WTC11 (cell line): ENCODE data around the gene GJA3. TPM values are rescaled to one million over a fixed set of nuclear protein-coding genes. Genes with fewer than 3 reads are reported as not detected.

Experiments
- ATAC-seq: fragments of 200-7000 bp; cut with Tn5 transposase; 2 replicates; pipeline ENCODE4 v1.10.0; 2021; ENCODE audit warnings: mild to moderate bottlenecking, moderate library complexity
- CTCF ChIA-PET: fragments of 300-600 bp; sonication (Branson Sonifier 250); formaldehyde crosslinking; loops from one replicate; lab custom pipeline; 2021; ENCODE audit warnings: antibody characterized with exemption; lab: Charles Lee
- POLR2A ChIA-PET: fragments of 350-600 bp; sonication (Branson Sonifier 250); formaldehyde crosslinking; loops from one replicate; lab custom pipeline; 2021; ENCODE audit warnings: antibody characterized with exemption; lab: Charles Lee
- DNase-seq: peaks from one replicate; pipeline ENCODE4 v3.0.0; 2021; ENCODE audit warnings: low spot score
- H3K27ac Mint-ChIP-seq: 2 replicates; pipeline ENCODE4 v1.8.0; 2021; ENCODE audit warnings: mixed read lengths
- H3K27me3 Mint-ChIP-seq: 2 replicates; pipeline ENCODE4 v1.8.0; 2021; ENCODE audit warnings: low read depth, mild to moderate bottlenecking, moderate library complexity, mixed read lengths
- H3K36me3 Mint-ChIP-seq: 2 replicates; pipeline ENCODE4 v1.8.0; 2021; ENCODE audit warnings: mixed read lengths
- H3K4me1 Mint-ChIP-seq: 2 replicates; pipeline ENCODE4 v1.8.0; 2022; ENCODE audit warnings: mixed read lengths
- H3K4me3 Mint-ChIP-seq: 2 replicates; pipeline ENCODE4 v1.8.0; 2021; ENCODE audit warnings: mild to moderate bottlenecking, moderate library complexity, mixed read lengths
- H3K9me3 Mint-ChIP-seq: 2 replicates; pipeline ENCODE4 v1.8.0; 2021; ENCODE audit warnings: mixed read lengths
- GABPB1 ChIP-seq: sonication (generic); formaldehyde crosslinking; IDR thresholded peaks from 2 replicates; pipeline ENCODE4 v1.8.1; 2023; ENCODE audit warnings: mild to moderate bottlenecking, missing genetic modification reagents
- HMGA2 ChIP-seq: fragments of 250-450 bp; sonication (Bioruptor Pico); IDR thresholded peaks from 2 replicates; pipeline ENCODE4 v1.4.0; 2021; ENCODE audit warnings: mild to moderate bottlenecking, moderate library complexity
- MXD4 ChIP-seq: fragments of 250-450 bp; sonication (Bioruptor Pico); IDR thresholded peaks from 2 replicates; pipeline ENCODE4 v1.8.0; 2021; ENCODE audit warnings: mild to moderate bottlenecking, moderate library complexity, borderline replicate concordance
- NR1H2 ChIP-seq: sonication (generic); formaldehyde crosslinking; IDR thresholded peaks from 2 replicates; pipeline ENCODE4 v1.9.0; 2021; ENCODE audit warnings: mild to moderate bottlenecking, moderate library complexity, missing genetic modification reagents
- NR2C2 ChIP-seq: sonication (generic); formaldehyde crosslinking; IDR thresholded peaks from 2 replicates; pipeline ENCODE4 v1.8.0; 2022; ENCODE audit warnings: mild to moderate bottlenecking, missing genetic modification reagents
- RELA ChIP-seq: sonication (generic); formaldehyde crosslinking; IDR thresholded peaks from 2 replicates; pipeline ENCODE4 v1.8.1; 2022; ENCODE audit warnings: missing genetic modification reagents, mild to moderate bottlenecking, borderline replicate concordance
- RORB ChIP-seq: fragments of 250-450 bp; sonication (Bioruptor Pico); IDR thresholded peaks from 2 replicates; pipeline ENCODE4 v1.9.0; 2021; ENCODE audit warnings: mild to moderate bottlenecking
- SP1 ChIP-seq: sonication (generic); formaldehyde crosslinking; conservative IDR thresholded peaks from 2 replicates; pipeline ENCODE4 v1.8.1; 2022; ENCODE audit warnings: missing genetic modification reagents
- TEAD4 ChIP-seq: sonication (generic); formaldehyde crosslinking; IDR thresholded peaks from 2 replicates; pipeline ENCODE4 v1.8.0; 2022; ENCODE audit warnings: mild to moderate bottlenecking, missing genetic modification reagents
- TP53 ChIP-seq: sonication (generic); formaldehyde crosslinking; IDR thresholded peaks from 2 replicates; pipeline ENCODE4 v1.8.1; 2023; ENCODE audit warnings: mild to moderate bottlenecking, missing genetic modification reagents
- ZNF121 ChIP-seq: sonication (generic); formaldehyde crosslinking; IDR thresholded peaks from 2 replicates; pipeline ENCODE4 v1.8.0; 2023; ENCODE audit warnings: missing genetic modification reagents
- ZNF219 ChIP-seq: sonication (generic); formaldehyde crosslinking; IDR thresholded peaks from 2 replicates; pipeline ENCODE4 v1.8.0; 2023; ENCODE audit warnings: missing genetic modification reagents, mild to moderate bottlenecking, borderline replicate concordance
- ZNF317 ChIP-seq: sonication (generic); formaldehyde crosslinking; IDR thresholded peaks from 2 replicates; pipeline ENCODE4 v1.8.1; 2023; ENCODE audit warnings: low read depth, mild to moderate bottlenecking, moderate library complexity, missing genetic modification reagents, borderline replicate concordance
- total RNA-seq: library from RNA; stranded (reverse); gene quantifications from 3 replicates; pipeline ENCODE4 v1.2.3, GENCODE V29; 2021
- TF ChIP-seq, protein P1 (sequence below): fragments of 250-450 bp; sonication (Bioruptor Pico); IDR thresholded peaks from 2 replicates; pipeline ENCODE4 v1.9.0; 2021; ENCODE audit warnings: mild to moderate bottlenecking
- TF ChIP-seq, protein P2 (sequence below): sonication (generic); formaldehyde crosslinking; conservative IDR thresholded peaks from 2 replicates; pipeline ENCODE4 v1.8.1; 2023; ENCODE audit warnings: mild to moderate bottlenecking, low read depth, missing genetic modification reagents, moderate library complexity
- TF ChIP-seq, protein P3 (sequence below): fragments of 200-600 bp; IDR thresholded peaks from 2 replicates; pipeline ENCODE4 v1.8.0; 2022; ENCODE audit warnings: antibody characterized with exemption
- TF ChIP-seq, protein P4 (sequence below): fragments of 250-450 bp; sonication (Bioruptor Pico); IDR thresholded peaks from 2 replicates; pipeline ENCODE4 v1.8.0; 2021; ENCODE audit warnings: mild to moderate bottlenecking
- TF ChIP-seq, protein P5 (sequence below): sonication (generic); formaldehyde crosslinking; IDR thresholded peaks from 2 replicates; pipeline ENCODE4 v1.8.0; 2022; ENCODE audit warnings: mild to moderate bottlenecking, missing genetic modification reagents
- TF ChIP-seq, protein P6 (sequence below): sonication (generic); formaldehyde crosslinking; IDR thresholded peaks from 2 replicates; pipeline ENCODE4 v1.8.1; 2022; ENCODE audit warnings: missing genetic modification reagents, borderline replicate concordance

Gene GJA3
- total RNA-seq, 1 experiment from 2014 or later, result 0.48 TPM

DNA sequence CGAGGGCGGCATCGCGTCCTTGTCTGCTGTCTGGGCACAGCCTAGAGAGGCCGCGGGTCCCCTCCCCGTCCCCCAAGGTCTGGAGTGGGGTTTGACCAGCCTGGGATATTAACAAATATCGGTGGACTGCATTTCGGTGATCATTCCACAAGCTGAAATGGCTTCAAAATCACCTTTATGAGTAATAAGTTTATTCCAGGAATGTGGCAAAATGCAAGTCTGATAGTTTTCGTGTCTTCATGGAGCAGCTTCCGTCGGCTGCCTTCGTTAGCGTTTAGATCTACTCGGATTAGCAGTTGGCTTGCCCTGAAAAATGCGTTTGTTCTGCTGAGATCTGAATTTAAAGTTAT is 1.1 kb upstream of the GJA3 start:
- no peak overlapping the region for H3K27ac Mint-ChIP-seq
- peaks cover 14% of the 10 kb centered on the region for H3K4me1 Mint-ChIP-seq
- CTCF ChIA-PET, result interaction anchor here (1.0 to 3.9 kb wide), 3 partner anchors 34 to 177 kb away, joined by 3 to 32 read pairs (median 3); no protein-coding TSS in a partner anchor
- H3K36me3 Mint-ChIP-seq, result no peaks in the 10 kb centered on the region
- TF ChIP-seq, protein P1, sequence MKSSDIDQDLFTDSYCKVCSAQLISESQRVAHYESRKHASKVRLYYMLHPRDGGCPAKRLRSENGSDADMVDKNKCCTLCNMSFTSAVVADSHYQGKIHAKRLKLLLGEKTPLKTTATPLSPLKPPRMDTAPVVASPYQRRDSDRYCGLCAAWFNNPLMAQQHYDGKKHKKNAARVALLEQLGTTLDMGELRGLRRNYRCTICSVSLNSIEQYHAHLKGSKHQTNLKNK (CRISPR knock-in tag), result no peak
- TF ChIP-seq, protein P2, sequence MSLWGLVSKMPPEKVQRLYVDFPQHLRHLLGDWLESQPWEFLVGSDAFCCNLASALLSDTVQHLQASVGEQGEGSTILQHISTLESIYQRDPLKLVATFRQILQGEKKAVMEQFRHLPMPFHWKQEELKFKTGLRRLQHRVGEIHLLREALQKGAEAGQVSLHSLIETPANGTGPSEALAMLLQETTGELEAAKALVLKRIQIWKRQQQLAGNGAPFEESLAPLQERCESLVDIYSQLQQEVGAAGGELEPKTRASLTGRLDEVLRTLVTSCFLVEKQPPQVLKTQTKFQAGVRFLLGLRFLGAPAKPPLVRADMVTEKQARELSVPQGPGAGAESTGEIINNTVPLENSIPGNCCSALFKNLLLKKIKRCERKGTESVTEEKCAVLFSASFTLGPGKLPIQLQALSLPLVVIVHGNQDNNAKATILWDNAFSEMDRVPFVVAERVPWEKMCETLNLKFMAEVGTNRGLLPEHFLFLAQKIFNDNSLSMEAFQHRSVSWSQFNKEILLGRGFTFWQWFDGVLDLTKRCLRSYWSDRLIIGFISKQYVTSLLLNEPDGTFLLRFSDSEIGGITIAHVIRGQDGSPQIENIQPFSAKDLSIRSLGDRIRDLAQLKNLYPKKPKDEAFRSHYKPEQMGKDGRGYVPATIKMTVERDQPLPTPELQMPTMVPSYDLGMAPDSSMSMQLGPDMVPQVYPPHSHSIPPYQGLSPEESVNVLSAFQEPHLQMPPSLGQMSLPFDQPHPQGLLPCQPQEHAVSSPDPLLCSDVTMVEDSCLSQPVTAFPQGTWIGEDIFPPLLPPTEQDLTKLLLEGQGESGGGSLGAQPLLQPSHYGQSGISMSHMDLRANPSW (CRISPR knock-in tag), result no peak
- TF ChIP-seq, protein P3, sequence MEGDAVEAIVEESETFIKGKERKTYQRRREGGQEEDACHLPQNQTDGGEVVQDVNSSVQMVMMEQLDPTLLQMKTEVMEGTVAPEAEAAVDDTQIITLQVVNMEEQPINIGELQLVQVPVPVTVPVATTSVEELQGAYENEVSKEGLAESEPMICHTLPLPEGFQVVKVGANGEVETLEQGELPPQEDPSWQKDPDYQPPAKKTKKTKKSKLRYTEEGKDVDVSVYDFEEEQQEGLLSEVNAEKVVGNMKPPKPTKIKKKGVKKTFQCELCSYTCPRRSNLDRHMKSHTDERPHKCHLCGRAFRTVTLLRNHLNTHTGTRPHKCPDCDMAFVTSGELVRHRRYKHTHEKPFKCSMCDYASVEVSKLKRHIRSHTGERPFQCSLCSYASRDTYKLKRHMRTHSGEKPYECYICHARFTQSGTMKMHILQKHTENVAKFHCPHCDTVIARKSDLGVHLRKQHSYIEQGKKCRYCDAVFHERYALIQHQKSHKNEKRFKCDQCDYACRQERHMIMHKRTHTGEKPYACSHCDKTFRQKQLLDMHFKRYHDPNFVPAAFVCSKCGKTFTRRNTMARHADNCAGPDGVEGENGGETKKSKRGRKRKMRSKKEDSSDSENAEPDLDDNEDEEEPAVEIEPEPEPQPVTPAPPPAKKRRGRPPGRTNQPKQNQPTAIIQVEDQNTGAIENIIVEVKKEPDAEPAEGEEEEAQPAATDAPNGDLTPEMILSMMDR, result no peak
- TF ChIP-seq SP1 (no peak), NR2C2 (CRISPR knock-in tag) (no peak), GABPB1 (CRISPR knock-in tag) (no peak), TEAD4 (CRISPR knock-in tag) (no peak), ZNF317 (CRISPR knock-in tag) (no peak), RELA (CRISPR knock-in tag) (no peak)
- TF ChIP-seq, protein P4, sequence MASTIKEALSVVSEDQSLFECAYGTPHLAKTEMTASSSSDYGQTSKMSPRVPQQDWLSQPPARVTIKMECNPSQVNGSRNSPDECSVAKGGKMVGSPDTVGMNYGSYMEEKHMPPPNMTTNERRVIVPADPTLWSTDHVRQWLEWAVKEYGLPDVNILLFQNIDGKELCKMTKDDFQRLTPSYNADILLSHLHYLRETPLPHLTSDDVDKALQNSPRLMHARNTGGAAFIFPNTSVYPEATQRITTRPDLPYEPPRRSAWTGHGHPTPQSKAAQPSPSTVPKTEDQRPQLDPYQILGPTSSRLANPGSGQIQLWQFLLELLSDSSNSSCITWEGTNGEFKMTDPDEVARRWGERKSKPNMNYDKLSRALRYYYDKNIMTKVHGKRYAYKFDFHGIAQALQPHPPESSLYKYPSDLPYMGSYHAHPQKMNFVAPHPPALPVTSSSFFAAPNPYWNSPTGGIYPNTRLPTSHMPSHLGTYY (CRISPR knock-in tag), result no peak
- no peak for ATAC-seq
- DNase-seq, result no peak
- H3K27me3 Mint-ChIP-seq, result peaks cover 66% of the 10 kb centered on the region
- POLR2A ChIA-PET, result no interaction called here
- H3K4me3 Mint-ChIP-seq, result peak overlapping the region; percentile 76
- H3K9me3 Mint-ChIP-seq, result no peaks in the 10 kb centered on the region

DNA sequence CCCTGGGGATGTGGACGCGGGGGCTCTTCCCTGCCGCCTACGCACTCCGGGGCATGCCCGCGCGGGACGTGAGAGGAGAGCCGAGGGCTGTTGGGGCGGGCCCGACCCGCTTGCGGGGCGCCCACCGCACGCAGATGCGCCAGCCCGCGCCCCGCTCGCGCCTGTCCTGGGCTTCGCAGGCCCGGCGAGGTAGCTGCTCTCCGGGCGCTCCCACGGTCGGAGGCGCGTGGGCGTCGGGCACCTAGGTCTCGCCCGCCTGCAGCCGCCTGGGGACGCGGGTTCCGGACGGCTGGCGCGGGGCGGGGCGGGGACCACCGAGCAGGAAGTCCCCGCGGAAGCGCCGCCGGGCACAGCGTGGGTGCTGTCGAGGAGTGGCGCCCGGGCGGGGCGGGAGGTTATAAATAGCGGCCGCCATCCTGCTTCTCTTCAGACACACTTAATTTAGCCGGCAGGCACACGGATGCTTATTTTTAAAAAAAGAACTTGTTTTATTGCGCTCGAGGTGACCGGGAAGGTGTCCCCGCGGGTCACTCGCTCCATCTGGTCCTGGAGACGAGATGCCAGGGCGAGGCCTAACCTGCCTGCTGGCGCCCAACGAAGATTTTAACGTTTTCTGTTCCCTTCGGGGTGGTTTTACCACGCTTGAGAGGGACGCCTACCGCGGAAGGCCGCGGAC is 561 bp upstream of the GJA3 start:
- H3K9me3 Mint-ChIP-seq, result no peaks in the 10 kb centered on the region
- peak overlapping the region; percentile 76 for H3K4me3 Mint-ChIP-seq

More for the DNA sequence above, 561 bp upstream of the GJA3 start:
- POLR2A ChIA-PET, result interaction anchor here (0.9 kb wide), 1 partner anchor 64 kb away, joined by 3 read pairs; no protein-coding TSS in a partner anchor
- peaks cover 16% of the 10 kb centered on the region for H3K4me1 Mint-ChIP-seq
- no peak for DNase-seq
- CTCF ChIA-PET, result interaction anchor here (1.0 to 3.9 kb wide), 4 partner anchors 33 to 177 kb away, joined by 3 to 32 read pairs (median 4); no protein-coding TSS in a partner anchor
- TF ChIP-seq NR1H2, result no peak
- TF ChIP-seq ZNF219 (CRISPR knock-in tag), result 0 out of 2 replicates have a peak, but pooled peaks have one; percentile 52
- TF ChIP-seq RORB, result no peak
- TF ChIP-seq, protein P5, sequence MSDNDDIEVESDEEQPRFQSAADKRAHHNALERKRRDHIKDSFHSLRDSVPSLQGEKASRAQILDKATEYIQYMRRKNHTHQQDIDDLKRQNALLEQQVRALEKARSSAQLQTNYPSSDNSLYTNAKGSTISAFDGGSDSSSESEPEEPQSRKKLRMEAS (CRISPR knock-in tag), result no peak
- TF ChIP-seq MXD4 (CRISPR knock-in tag), result no peak
- no peak for TF ChIP-seq HMGA2 (CRISPR knock-in tag)
- no peak for TF ChIP-seq TP53
- TF ChIP-seq, protein P6, sequence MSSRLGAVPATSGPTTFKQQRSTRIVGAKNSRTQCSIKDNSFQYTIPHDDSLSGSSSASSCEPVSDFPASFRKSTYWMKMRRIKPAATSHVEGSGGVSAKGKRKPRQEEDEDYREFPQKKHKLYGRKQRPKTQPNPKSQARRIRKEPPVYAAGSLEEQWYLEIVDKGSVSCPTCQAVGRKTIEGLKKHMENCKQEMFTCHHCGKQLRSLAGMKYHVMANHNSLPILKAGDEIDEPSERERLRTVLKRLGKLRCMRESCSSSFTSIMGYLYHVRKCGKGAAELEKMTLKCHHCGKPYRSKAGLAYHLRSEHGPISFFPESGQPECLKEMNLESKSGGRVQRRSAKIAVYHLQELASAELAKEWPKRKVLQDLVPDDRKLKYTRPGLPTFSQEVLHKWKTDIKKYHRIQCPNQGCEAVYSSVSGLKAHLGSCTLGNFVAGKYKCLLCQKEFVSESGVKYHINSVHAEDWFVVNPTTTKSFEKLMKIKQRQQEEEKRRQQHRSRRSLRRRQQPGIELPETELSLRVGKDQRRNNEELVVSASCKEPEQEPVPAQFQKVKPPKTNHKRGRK (CRISPR knock-in tag), result no peak
- no peak for TF ChIP-seq ZNF121 (CRISPR knock-in tag)
- TF ChIP-seq, all 79 proteins: peak for 1
- no peak; the same call in 1 of the 2 replicates for ATAC-seq
- no peaks in the 10 kb centered on the region for H3K36me3 Mint-ChIP-seq
- peaks cover 68% of the 10 kb centered on the region for H3K27me3 Mint-ChIP-seq
- H3K27ac Mint-ChIP-seq, result no peak overlapping the region
